Measurements from ENCODE around the gene CLMP.

Gene CLMP

GRCh38 chr11:123173856-123174186 lies 21.2 kb downstream of the CLMP start:
- Mint-ChIP-seq H3K4me1 (ENCODE audit: low read depth) (peaks cover 3% of the 10 kb centered on the region), H3K27ac (no peak overlapping the region), H3K27me3 (ENCODE audit: low read depth) (peaks cover 13% of the 10 kb centered on the region), H3K36me3 (ENCODE audit: low read depth) (no peaks in the 10 kb centered on the region), H3K4me3 (no peak overlapping the region), H3K9me3 (no peaks in the 10 kb centered on the region)

GRCh38 chr11:123173040-123173855 lies 21.8 kb downstream of the CLMP start:
- Mint-ChIP-seq H3K4me3 (no peak overlapping the region), H3K27me3 (ENCODE audit: low read depth) (peaks cover 15% of the 10 kb centered on the region), H3K27ac (no peak overlapping the region), H3K36me3 (ENCODE audit: low read depth) (no peaks in the 10 kb centered on the region), H3K9me3 (no peaks in the 10 kb centered on the region), H3K4me1 (ENCODE audit: low read depth) (peaks cover 3% of the 10 kb centered on the region)

GRCh38 chr11:123170929-123171328 lies 24.1 kb downstream of the CLMP start:
- no peaks in the 10 kb centered on the region for H3K36me3 Mint-ChIP-seq (ENCODE audit: low read depth)
- no peaks in the 10 kb centered on the region for H3K9me3 Mint-ChIP-seq
- H3K27ac Mint-ChIP-seq, result no peak overlapping the region
- H3K4me1 Mint-ChIP-seq (ENCODE audit: low read depth), result no peaks in the 10 kb centered on the region
- H3K4me3 Mint-ChIP-seq, result no peak overlapping the region
- peaks cover 15% of the 10 kb centered on the region for H3K27me3 Mint-ChIP-seq (ENCODE audit: low read depth)

GRCh38 chr11:123169821-123170220 lies 25.2 kb downstream of the CLMP start:
- H3K27ac Mint-ChIP-seq, result no peak overlapping the region

GRCh38 chr11:123168955-123169484 lies 26.0 kb downstream of the CLMP start:
- peaks cover 11% of the 10 kb centered on the region for H3K27me3 Mint-ChIP-seq (ENCODE audit: low read depth)
- H3K4me3 Mint-ChIP-seq, result no peak overlapping the region
- no peaks in the 10 kb centered on the region for H3K4me1 Mint-ChIP-seq (ENCODE audit: low read depth)
- no peaks in the 10 kb centered on the region for H3K9me3 Mint-ChIP-seq
- H3K36me3 Mint-ChIP-seq (ENCODE audit: low read depth), result no peaks in the 10 kb centered on the region
- H3K27ac Mint-ChIP-seq, result no peak overlapping the region

More at GRCh38 chr11:123169821-123170220, 25.2 kb downstream of the CLMP start:
- Mint-ChIP-seq H3K4me1 (ENCODE audit: low read depth) (no peaks in the 10 kb centered on the region), H3K27me3 (ENCODE audit: low read depth) (peaks cover 11% of the 10 kb centered on the region), H3K36me3 (ENCODE audit: low read depth) (no peaks in the 10 kb centered on the region), H3K4me3 (no peak overlapping the region), H3K9me3 (no peaks in the 10 kb centered on the region)

GRCh38 chr11:123168241-123168640 lies 26.8 kb downstream of the CLMP start:
- Mint-ChIP-seq H3K27ac (no peak overlapping the region), H3K9me3 (no peaks in the 10 kb centered on the region), H3K36me3 (ENCODE audit: low read depth) (no peaks in the 10 kb centered on the region), H3K27me3 (ENCODE audit: low read depth) (peaks cover 11% of the 10 kb centered on the region), H3K4me3 (no peak overlapping the region), H3K4me1 (ENCODE audit: low read depth) (no peaks in the 10 kb centered on the region)

GRCh38 chr11:123166071-123166559 lies 28.9 kb downstream of the CLMP start:
- Mint-ChIP-seq H3K9me3 (no peaks in the 10 kb centered on the region), H3K36me3 (ENCODE audit: low read depth) (no peaks in the 10 kb centered on the region), H3K4me3 (no peak overlapping the region), H3K27me3 (ENCODE audit: low read depth) (peaks cover 15% of the 10 kb centered on the region), H3K4me1 (ENCODE audit: low read depth) (no peaks in the 10 kb centered on the region), H3K27ac (no peak overlapping the region)

GRCh38 chr11:123164732-123165450 lies 30.2 kb downstream of the CLMP start:
- no peaks in the 10 kb centered on the region for H3K36me3 Mint-ChIP-seq (ENCODE audit: low read depth)
- no peak overlapping the region for H3K4me3 Mint-ChIP-seq
- peaks cover 15% of the 10 kb centered on the region for H3K27me3 Mint-ChIP-seq (ENCODE audit: low read depth)
- H3K9me3 Mint-ChIP-seq, result no peaks in the 10 kb centered on the region
- no peaks in the 10 kb centered on the region for H3K4me1 Mint-ChIP-seq (ENCODE audit: low read depth)
- no peak overlapping the region for H3K27ac Mint-ChIP-seq

- H3K27ac Mint-ChIP-seq, result no peak overlapping the region
- no peaks in the 10 kb centered on the region for H3K36me3 Mint-ChIP-seq (ENCODE audit: low read depth)
- peaks cover 7% of the 10 kb centered on the region for H3K27me3 Mint-ChIP-seq (ENCODE audit: low read depth)
- H3K4me1 Mint-ChIP-seq (ENCODE audit: low read depth), result peaks cover 10% of the 10 kb centered on the region
- no peak overlapping the region for H3K4me3 Mint-ChIP-seq
- no peaks in the 10 kb centered on the region for H3K9me3 Mint-ChIP-seq
These were observed 31.4 kb downstream of the CLMP start for GRCh38 chr11:123163621-123164020.

GRCh38 chr11:123161376-123162030 lies 33.5 kb downstream of the CLMP start:
- H3K27me3 Mint-ChIP-seq (ENCODE audit: low read depth), result peaks cover 7% of the 10 kb centered on the region
- H3K27ac Mint-ChIP-seq, result no peak overlapping the region
- no peak overlapping the region for H3K4me3 Mint-ChIP-seq
- H3K9me3 Mint-ChIP-seq, result no peaks in the 10 kb centered on the region
- peaks cover 10% of the 10 kb centered on the region for H3K4me1 Mint-ChIP-seq (ENCODE audit: low read depth)
- H3K36me3 Mint-ChIP-seq (ENCODE audit: low read depth), result no peaks in the 10 kb centered on the region

GRCh38 chr11:123159183-123159857 lies 35.7 kb downstream of the CLMP start:
- H3K27ac Mint-ChIP-seq, result peak overlapping the region; percentile 49
- H3K9me3 Mint-ChIP-seq, result no peaks in the 10 kb centered on the region
- H3K4me3 Mint-ChIP-seq, result no peak overlapping the region
- H3K27me3 Mint-ChIP-seq (ENCODE audit: low read depth), result peaks cover 11% of the 10 kb centered on the region
- no peaks in the 10 kb centered on the region for H3K36me3 Mint-ChIP-seq (ENCODE audit: low read depth)
- peaks cover 10% of the 10 kb centered on the region for H3K4me1 Mint-ChIP-seq (ENCODE audit: low read depth)

GRCh38 chr11:123158033-123159003 lies 36.7 kb downstream of the CLMP start:
- Mint-ChIP-seq H3K27me3 (ENCODE audit: low read depth) (peaks cover 12% of the 10 kb centered on the region), H3K4me1 (ENCODE audit: low read depth) (peaks cover 10% of the 10 kb centered on the region), H3K27ac (no peak overlapping the region), H3K36me3 (ENCODE audit: low read depth) (no peaks in the 10 kb centered on the region), H3K9me3 (no peaks in the 10 kb centered on the region), H3K4me3 (no peak overlapping the region)

GRCh38 chr11:123152951-123153350 lies 42.1 kb downstream of the CLMP start:
- Mint-ChIP-seq H3K4me3 (no peak overlapping the region), H3K27me3 (ENCODE audit: low read depth) (peaks cover 18% of the 10 kb centered on the region)

More at GRCh38 chr11:123152951-123153350, 42.1 kb downstream of the CLMP start:
- no peak overlapping the region for H3K27ac Mint-ChIP-seq
- H3K9me3 Mint-ChIP-seq, result no peaks in the 10 kb centered on the region
- H3K36me3 Mint-ChIP-seq (ENCODE audit: low read depth), result no peaks in the 10 kb centered on the region
- H3K4me1 Mint-ChIP-seq (ENCODE audit: low read depth), result no peaks in the 10 kb centered on the region

Measured in T-helper 1 cell treated with Interleukin-12 subunit alpha and Interleukin-12 subunit beta and Interleukin-4 antibody, amounts not matched to agents 30 μg/mL and 1 μg/mL, for 36 hours (primary cell).